Measurements from ENCODE around the gene NKX2-4.

DNA sequence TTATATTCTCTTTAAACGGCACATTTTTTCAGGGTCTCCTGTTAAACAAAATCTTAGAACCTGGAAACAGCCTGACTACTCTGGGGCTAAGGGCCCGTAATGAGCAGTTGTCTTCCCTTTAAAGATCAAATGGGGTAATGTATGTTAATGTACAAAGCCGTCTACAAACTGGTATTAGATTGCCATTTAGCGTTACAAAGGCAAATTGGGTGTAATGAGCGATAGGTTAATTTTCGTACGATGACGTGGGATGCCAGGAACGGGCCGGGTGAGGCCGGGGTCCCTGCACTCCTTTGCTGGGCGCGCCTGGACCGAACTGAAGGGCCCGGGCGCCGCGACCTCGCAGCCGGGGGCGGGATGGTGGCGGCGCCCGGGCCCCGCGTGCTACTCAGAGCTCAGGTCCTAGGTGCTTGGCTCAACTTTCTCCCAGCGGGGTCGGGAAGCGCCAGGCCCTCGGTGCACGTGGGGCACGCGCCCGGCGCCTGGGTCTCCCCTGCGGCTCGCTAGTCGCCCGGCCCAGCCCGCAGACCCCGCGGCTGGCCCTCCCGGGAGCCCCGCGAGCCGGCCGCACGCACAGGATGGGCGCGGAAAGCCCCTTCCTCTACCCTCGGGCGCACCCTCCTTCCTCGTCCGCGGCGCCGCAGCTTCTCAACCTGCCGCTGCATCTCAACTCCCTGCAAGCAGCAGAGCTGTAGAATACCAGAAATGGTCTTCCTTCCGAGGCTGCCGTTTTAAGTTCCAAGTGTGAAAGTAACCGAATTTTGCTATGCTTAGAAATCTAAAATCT, 5.9 kb downstream of the NKX2-4 start:
- TF ChIP-seq, protein P1, sequence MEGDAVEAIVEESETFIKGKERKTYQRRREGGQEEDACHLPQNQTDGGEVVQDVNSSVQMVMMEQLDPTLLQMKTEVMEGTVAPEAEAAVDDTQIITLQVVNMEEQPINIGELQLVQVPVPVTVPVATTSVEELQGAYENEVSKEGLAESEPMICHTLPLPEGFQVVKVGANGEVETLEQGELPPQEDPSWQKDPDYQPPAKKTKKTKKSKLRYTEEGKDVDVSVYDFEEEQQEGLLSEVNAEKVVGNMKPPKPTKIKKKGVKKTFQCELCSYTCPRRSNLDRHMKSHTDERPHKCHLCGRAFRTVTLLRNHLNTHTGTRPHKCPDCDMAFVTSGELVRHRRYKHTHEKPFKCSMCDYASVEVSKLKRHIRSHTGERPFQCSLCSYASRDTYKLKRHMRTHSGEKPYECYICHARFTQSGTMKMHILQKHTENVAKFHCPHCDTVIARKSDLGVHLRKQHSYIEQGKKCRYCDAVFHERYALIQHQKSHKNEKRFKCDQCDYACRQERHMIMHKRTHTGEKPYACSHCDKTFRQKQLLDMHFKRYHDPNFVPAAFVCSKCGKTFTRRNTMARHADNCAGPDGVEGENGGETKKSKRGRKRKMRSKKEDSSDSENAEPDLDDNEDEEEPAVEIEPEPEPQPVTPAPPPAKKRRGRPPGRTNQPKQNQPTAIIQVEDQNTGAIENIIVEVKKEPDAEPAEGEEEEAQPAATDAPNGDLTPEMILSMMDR (IDR thresholded peaks at IDR 0.05) = no peak
- no peak for TF ChIP-seq EZH2 (IDR thresholded peaks at IDR 0.05; ENCODE audit: borderline replicate concordance, insufficient read depth, low read depth, low read length, poor library complexity, severe bottlenecking)
